Liver (tissue), 9 donors: ENCODE data around the gene CHKB. TPM values are rescaled to one million over a fixed set of nuclear protein-coding genes. Genes with fewer than 3 reads are reported as not detected.

Experiments
- DNase-seq: peaks from one replicate; pipeline ENCODE4 v3.0.0-alpha.2; 2017; ENCODE audit warnings: low spot score
- H3K27ac ChIP-seq, 2 donors: one replicate each; pipeline ENCODE4 v1.7.0; 2013; ENCODE audit warnings: inconsistent platforms in 2 of 2, low read length in 2 of 2, control low read depth in 1 of 2, low read depth in 1 of 2, mild to moderate bottlenecking in 1 of 2
- H3K27me3 ChIP-seq, 4 donors: one replicate each; pipeline versions ENCODE4 v1.6.1 to v1.7.0; 2013; ENCODE audit warnings: low read length in 3 of 4, inconsistent platforms in 1 of 4, mild to moderate bottlenecking in 1 of 4, moderate library complexity in 1 of 4; ENCODE audit not compliant: control insufficient read depth in 4 of 4, insufficient read depth in 4 of 4
- H3K36me3 ChIP-seq, 4 donors: one replicate each; pipeline versions ENCODE4 v1.6.1 to v1.7.0; 2013; ENCODE audit warnings: low read length in 3 of 4, mild to moderate bottlenecking in 3 of 4, low read depth in 1 of 4, moderate library complexity in 1 of 4; ENCODE audit not compliant: control insufficient read depth in 4 of 4, insufficient read depth in 3 of 4
- H3K4me1 ChIP-seq, 4 donors: one replicate each; pipeline versions ENCODE4 v1.6.1 to v1.7.0; 2013; ENCODE audit warnings: low read length in 3 of 4, mild to moderate bottlenecking in 3 of 4, moderate library complexity in 1 of 4; ENCODE audit not compliant: control insufficient read depth in 4 of 4, insufficient read depth in 4 of 4
- H3K4me3 ChIP-seq, 3 donors: one replicate each; pipeline versions ENCODE4 v1.6.1 to v1.7.0; 2013; ENCODE audit warnings: low read length in 3 of 3, control low read depth in 1 of 3, low read depth in 1 of 3, mild to moderate bottlenecking in 1 of 3
- H3K9ac ChIP-seq, 2 donors: one replicate each; pipeline ENCODE4 v1.7.0; 2013; ENCODE audit warnings: low read length in 2 of 2, mild to moderate bottlenecking in 2 of 2, moderate library complexity in 2 of 2, control low read depth in 1 of 2, low read depth in 1 of 2
- H3K9me3 ChIP-seq, 4 donors: one replicate each; pipeline versions ENCODE4 v1.6.1 to v1.7.0; 2013; ENCODE audit warnings: low read length in 3 of 4; ENCODE audit not compliant: control insufficient read depth in 4 of 4
- ATF3 ChIP-seq: IDR thresholded peaks from 2 replicates; pipeline ENCODE4 v1.6.1; 2016; ENCODE audit warnings: antibody characterized with exemption
- CTCF ChIP-seq: fragments of 150-350 bp; IDR thresholded peaks from 2 replicates; pipeline ENCODE4 v1.5.1; 2017; ENCODE audit warnings: improper control_type of control experiment, low read depth, low read length; ENCODE audit not compliant: missing input control
- EGR1 ChIP-seq, 2 donors: IDR thresholded peaks; 2 replicates each; pipeline ENCODE4 v1.6.1; 2016 to 2018; ENCODE audit warnings: antibody characterized with exemption in 2 of 2, low read depth in 2 of 2
- FOXA2 ChIP-seq: IDR thresholded peaks from 2 replicates; pipeline ENCODE4 v1.6.1; 2016; ENCODE audit warnings: antibody characterized with exemption
- GABPA ChIP-seq, 2 donors: IDR thresholded peaks in 1 of 2; conservative IDR thresholded peaks in 1 of 2; 2 replicates each; pipeline ENCODE4 v1.6.1; 2016; ENCODE audit warnings: antibody characterized with exemption in 2 of 2, mild to moderate bottlenecking in 1 of 2, moderate library complexity in 1 of 2
- HNF4A ChIP-seq, 2 donors: conservative IDR thresholded peaks; 2 replicates each; pipeline ENCODE4 v1.6.1; 2016; ENCODE audit warnings: antibody characterized with exemption in 2 of 2, mild to moderate bottlenecking in 2 of 2
- HNF4G ChIP-seq: IDR thresholded peaks from 2 replicates; pipeline ENCODE4 v1.6.1; 2016; ENCODE audit warnings: antibody characterized with exemption
- JUND ChIP-seq, 2 donors: IDR thresholded peaks; 2 replicates each; pipeline ENCODE4 v1.6.1; 2016; ENCODE audit warnings: antibody characterized with exemption in 2 of 2
- REST ChIP-seq: IDR thresholded peaks from 2 replicates; pipeline ENCODE4 v1.6.1; 2016; ENCODE audit warnings: antibody characterized with exemption, mild to moderate bottlenecking
- RXRA ChIP-seq, 2 donors: IDR thresholded peaks; 2 replicates each; pipeline ENCODE4 v1.6.1; 2017 to 2018; ENCODE audit warnings: antibody characterized with exemption in 2 of 2, mild to moderate bottlenecking in 1 of 2
- YY1 ChIP-seq: IDR thresholded peaks from 2 replicates; pipeline ENCODE4 v1.6.1; 2016; ENCODE audit warnings: antibody characterized with exemption, mild to moderate bottlenecking
- WGBS: extraction: QIAGEN DNeasy Blood & Tissue Kit; methylation state at CpG from one replicate; pipeline ENCODE4 v1.1.7; 2013; 5-methylcytosine and 5-hydroxymethylcytosine counted together
- polyA plus RNA-seq, 2 donors: library from polyadenylated mRNA; stranded (reverse) in 1 of 2; unstranded in 1 of 2; fragments of 200-250 nt in 1 of 2; fragments of >200 nt in 1 of 2; fragmentation: Nextera tagmentation in 1 of 2; extraction: Ambion mirVana in 1 of 2; gene quantifications; one replicate each; pipeline versions ENCODE4 v1.2.1 to v1.2.3, GENCODE V29; 2013 to 2015
- total RNA-seq, 2 donors: library from RNA; depleted of rRNA; stranded (reverse); fragments of >200 nt; gene quantifications; one replicate each; pipeline ENCODE4 v1.2.3, GENCODE V29; 2014
- TF ChIP-seq, protein P1 (sequence below): IDR thresholded peaks from 2 replicates; pipeline ENCODE4 v1.6.1; 2016; ENCODE audit warnings: antibody characterized with exemption
- donor health status: healthy.
- donor health status: healthy.
- donor health status: healthy.
- donor health status: healthy.
- donor health status: healthy.

Gene CHKB
- total and polyA plus RNA-seq, 4 donors, result 17.9 to 24.2 (median 20.6) TPM

GRCh38 chr22:50584106-50585096, 1.8 kb upstream of the CHKB start:
- Histone ChIP-seq H3K36me3 (peaks cover 0 to under 1% (median 0%) of the 10 kb centered on the region in 4 donors), H3K9ac (no peak overlapping the region), H3K4me1 (peaks cover 6 to 19% (median 15%) of the 10 kb centered on the region in 4 donors), H3K27ac (no peak overlapping the region), H3K4me3 (no peak overlapping the region), H3K27me3 (no peaks in the 10 kb centered on the region), H3K9me3 (no peaks in the 10 kb centered on the region)
- TF ChIP-seq REST (no peak), RXRA (IDR thresholded peaks at IDR 0.05) (no peak), FOXA2 (no peak), YY1 (no peak), EGR1 (IDR thresholded peaks at IDR 0.05; ENCODE audit: low read depth in 2 of 2) (no peak), GABPA (IDR thresholded peaks at IDR 0.05 in 1 of 2, conservative IDR thresholded peaks at IDR 0.05 in 1 of 2) (no peak), HNF4A (conservative IDR thresholded peaks at IDR 0.05) (no peak)
- no peak for DNase-seq
- WGBS, result 97% methylated on average over 23 of the region's 23 CpGs

GRCh38 chr22:50583294-50583861, 729 bp upstream of the CHKB start:
- 13% methylated on average over 37 of the region's 37 CpGs for WGBS
- H3K9ac ChIP-seq, result peak overlapping the region; percentile 58 to 60
- TF ChIP-seq ATF3 (no peak), HNF4A (conservative IDR thresholded peaks at IDR 0.05) (no peak), GABPA (IDR thresholded peaks at IDR 0.05 in 1 of 2, conservative IDR thresholded peaks at IDR 0.05 in 1 of 2) (no peak)
- H3K9me3 ChIP-seq, result no peaks in the 10 kb centered on the region
- peaks cover 8 to 21% (median 16%) of the 10 kb centered on the region in 4 donors for H3K4me1 ChIP-seq
- H3K4me3 ChIP-seq, result peak overlapping the region; percentile 68 to 81 (median 70)
- no peak for DNase-seq
- no peaks in the 10 kb centered on the region for H3K27me3 ChIP-seq
- peak overlapping the region; percentile 60 to 99 for H3K27ac ChIP-seq
- peaks cover 0 to 1% (median 0%) of the 10 kb centered on the region in 4 donors for H3K36me3 ChIP-seq

- DNase-seq, result no peak
- Histone ChIP-seq H3K27me3 (no peaks in the 10 kb centered on the region), H3K27ac (peak overlapping the region; percentile 97 to 99), H3K9ac (peak overlapping the region; percentile 18 to 30), H3K9me3 (no peaks in the 10 kb centered on the region), H3K36me3 (peaks cover 0 to 1% (median 0%) of the 10 kb centered on the region in 4 donors), H3K4me1 (peaks cover 10 to 23% (median 16%) of the 10 kb centered on the region in 4 donors), H3K4me3 (peak overlapping the region; percentile 74 to 77 (median 74))
- 8% methylated on average over 39 of the region's 39 CpGs for WGBS
- TF ChIP-seq ATF3, result no peak
- no peak for TF ChIP-seq HNF4G
- TF ChIP-seq HNF4A (conservative IDR thresholded peaks at IDR 0.05), result no peak
- TF ChIP-seq RXRA (IDR thresholded peaks at IDR 0.05), result no peak
- no peak for TF ChIP-seq JUND (IDR thresholded peaks at IDR 0.05)
- TF ChIP-seq CTCF, result no peak
- TF ChIP-seq, protein P1, sequence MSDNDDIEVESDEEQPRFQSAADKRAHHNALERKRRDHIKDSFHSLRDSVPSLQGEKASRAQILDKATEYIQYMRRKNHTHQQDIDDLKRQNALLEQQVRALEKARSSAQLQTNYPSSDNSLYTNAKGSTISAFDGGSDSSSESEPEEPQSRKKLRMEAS, result no peak
Observed at GRCh38 chr22:50581950-50582492, 628 bp downstream of the CHKB start.
